GM21825 (cell line): ENCODE measurements around the gene TAS2R1.
"Not testable (repeated sequence)": the region's sequence is repeated elsewhere in the genome, so short reads cannot be mapped to it uniquely, and the experiment has no call there.

Experiments
- ATAC-seq: cut with Tn5 transposase; IDR thresholded peaks from one replicate; pipeline ENCODE4 v1.9.1; 2021; ENCODE audit warnings: mild to moderate bottlenecking, moderate library complexity; ENCODE audit not compliant: unreplicated experiment

Gene TAS2R1

GRCh38 chr5:9623661-9624060, 6.5 kb downstream of the TAS2R1 start:
- ATAC-seq: no peak

- no peak for ATAC-seq
Measured at GRCh38 chr5:9622971-9623421, 7.2 kb downstream of the TAS2R1 start.

GRCh38 chr5:9621379-9621903, 8.7 kb downstream of the TAS2R1 start:
- ATAC-seq: no peak

DNA sequence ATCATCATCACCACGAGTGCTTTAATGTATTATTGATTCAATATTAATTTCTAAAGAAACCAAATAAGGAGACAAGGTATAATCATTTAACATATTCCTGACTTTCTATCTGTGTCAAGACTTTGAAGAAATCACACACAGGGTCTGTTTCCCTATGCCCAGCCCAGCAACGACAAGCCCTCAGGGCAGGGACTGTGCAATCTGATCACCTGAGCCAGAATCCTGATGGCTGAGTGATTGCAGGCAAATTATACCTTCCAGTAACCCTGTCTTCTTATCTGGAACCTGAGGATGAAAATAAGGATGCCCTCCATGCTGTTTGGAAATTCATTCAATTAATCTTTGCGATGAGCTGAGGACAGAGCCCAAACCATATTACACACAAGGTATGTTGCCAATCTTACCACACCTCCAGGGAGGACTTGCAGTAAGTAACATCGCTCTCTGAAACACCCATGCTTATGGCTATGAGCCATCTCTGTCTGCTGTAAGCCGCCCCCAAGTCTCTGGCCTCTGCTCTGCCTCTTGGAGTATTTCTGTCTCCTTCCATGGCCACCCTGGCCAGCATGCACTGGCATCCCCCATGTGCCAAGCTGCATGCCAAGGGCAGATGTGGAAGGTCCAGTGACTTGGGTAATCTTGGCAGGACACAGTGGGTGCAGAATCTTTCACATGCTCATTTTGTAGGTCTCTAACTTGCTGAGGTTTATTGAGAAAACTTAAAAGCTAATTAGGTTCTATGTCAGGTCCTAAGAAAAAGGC, 10.6 kb downstream of the TAS2R1 start:
- no peak for ATAC-seq

DNA sequence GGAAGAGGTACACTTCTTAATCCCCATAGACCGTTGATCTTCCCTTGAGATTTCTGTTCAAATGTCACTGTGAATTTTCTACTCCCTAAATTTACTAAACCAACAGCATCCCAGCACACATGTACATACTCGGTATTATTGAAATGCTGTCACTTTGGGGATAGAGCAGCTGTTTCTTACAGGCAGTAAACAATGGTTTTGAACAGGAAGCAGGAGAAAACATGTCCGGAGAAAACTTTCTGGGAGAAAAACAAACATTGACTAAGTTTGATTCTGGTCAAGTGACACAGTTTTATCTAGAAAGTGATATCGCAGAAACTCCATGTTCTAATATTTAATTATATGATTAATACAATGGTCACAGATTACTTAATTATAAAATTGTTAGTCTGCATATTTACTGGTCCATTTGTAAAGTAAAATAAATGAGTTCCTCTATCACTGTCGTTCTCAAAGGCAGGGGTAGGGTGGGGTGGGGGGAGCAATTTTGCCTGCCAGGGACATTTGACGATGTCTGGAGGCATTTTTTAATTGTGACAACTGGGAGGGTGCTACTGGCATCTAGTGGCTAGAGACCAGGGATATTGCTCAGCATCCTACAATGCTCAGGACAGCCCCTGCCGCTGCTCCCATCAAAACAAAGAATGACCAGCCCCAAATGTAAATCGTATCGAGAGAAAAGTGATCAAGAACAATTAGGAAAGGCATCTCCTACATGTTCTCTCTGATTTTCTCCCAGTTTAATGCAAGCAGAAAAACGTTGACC, 12.2 kb downstream of the TAS2R1 start:
- ATAC-seq: no peak

- ATAC-seq: no peak
Measured at GRCh38 chr5:9617221-9617620, 12.9 kb downstream of the TAS2R1 start.

DNA sequence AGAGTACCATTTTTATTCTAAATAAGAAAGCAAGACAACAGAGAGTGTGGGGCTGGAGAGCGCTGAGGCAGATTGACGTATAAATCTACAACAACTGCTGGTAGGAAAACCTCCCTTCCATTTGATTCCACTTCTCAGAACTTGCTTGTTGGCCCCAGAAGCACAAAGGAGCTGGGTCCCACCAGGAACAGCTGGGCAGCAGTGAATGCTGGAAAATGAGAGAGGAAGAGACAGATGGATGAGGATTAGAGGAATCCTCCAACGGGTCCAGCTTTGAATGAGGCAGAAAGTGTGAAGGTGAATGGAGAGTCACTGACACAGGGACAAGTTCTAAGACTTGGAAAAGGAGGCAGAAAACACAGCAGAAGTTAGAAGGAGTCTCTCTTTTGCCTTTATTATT, 14.8 kb downstream of the TAS2R1 start:
- no peak for ATAC-seq

- no peak for ATAC-seq
Measured at GRCh38 chr5:9613360-9613759, 16.8 kb downstream of the TAS2R1 start.

- no peak for ATAC-seq
Measured at GRCh38 chr5:9610969-9611368, 19.2 kb downstream of the TAS2R1 start.

GRCh38 chr5:9610364-9610763, 19.8 kb downstream of the TAS2R1 start:
- ATAC-seq: no peak

- ATAC-seq: no peak
Measured at GRCh38 chr5:9608093-9608492, 22.1 kb downstream of the TAS2R1 start.

DNA sequence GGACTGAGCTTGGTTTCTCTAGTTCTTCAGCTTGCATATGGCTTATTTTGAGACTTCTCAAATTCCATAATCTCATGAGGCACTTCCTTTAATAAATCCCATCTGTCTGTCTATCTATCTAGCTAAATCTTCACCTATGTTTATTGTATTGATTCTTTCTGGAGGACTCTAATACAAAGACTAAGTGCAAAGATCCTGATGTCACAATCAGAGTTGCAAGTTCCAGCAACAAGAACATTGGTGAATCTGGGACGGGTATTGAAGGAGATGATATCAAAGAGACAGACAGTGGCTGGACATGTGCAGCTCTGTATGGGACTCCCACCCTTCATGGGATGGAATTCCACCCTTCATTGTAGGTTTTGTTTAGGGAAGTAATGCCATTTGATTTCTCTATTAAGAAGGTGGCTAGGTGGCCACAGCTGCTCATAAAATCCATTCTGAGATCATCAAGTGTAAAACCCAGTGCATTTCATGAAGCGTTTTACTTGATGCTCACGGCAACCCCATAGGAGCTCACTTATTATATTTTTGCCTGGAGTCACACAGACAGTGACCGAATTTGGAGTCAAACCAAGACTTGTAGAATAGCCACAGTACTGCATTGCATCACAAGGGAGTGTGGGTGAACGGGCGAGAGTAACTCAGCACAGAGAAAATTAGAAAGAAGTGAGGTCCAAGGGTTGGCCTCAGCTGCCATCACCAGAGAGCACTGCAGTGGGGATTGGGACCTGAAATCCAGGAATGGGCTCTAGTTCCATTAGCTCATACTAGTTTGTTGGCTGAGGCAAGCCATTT, 24.9 kb downstream of the TAS2R1 start:
- no peak for ATAC-seq

DNA sequence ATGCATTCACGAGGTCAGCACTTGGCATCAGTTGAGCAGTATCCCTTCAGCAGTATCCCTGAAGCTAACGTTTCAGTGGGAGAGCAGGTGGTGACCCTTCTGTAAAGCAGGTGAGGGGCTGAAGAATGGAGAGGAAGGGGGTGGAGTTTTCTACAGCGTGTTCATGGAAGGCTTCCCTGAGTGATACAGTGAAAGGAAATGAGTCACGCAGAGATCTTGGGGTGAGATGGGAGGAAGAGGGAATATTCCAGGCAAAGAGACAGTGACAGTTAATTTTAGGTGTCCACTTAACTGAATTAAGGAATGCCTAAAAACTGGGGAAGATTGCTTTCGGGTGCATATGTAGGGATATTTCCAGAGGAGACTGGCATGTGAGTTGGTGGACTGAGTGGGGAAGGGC, 25.7 kb downstream of the TAS2R1 start:
- no peak for ATAC-seq

DNA sequence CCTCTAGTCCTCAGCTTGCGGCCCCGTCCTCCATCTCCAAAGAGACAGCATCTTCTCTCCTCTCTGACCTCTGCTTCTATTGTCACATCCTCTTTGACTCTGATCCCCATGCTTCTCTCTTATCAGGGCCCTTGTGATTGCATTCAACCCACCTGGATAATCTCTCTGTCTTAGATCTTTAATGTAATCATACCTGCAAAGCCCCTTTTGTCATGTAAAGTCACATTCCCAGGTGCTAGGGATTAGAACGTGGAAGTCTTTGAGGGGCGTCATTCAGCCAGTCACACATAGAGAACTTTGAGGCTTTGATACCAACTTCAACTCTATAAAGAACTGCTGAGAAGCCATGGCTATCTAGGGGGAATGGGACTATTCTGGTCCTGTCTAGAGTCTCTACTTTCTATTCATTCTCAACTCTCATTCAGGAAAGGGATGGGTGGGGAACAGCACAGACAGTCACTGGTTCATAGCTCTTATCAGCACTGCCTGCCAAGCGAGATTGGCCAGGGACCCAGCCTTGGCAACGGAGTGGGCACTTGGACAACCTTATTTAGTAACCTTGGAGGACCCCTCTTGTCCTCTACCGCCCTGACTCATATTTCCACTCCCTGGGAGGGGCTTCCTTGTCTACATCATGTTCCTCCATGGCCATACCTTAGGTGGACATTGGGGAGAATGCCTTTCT, 29.0 kb downstream of the TAS2R1 start:
- ATAC-seq: no peak

DNA sequence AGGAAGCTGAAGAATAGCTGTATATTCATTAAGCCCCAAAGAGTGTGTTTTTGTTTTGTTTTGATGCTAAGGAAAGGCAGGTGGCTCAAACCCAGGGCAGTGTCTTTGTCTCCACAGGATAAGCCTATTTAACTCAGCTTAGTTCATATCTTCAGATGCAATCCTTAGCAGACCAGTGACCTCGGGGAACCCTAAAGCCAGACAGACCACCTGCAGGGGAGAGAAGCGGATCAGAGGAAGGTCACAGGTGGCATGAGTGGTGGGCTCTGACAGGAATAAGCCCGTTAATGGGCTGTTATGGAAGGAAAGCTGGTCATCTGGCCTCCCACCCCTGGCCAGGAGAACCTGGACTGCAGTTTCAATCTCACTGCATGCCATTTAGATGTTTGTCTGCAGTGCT, 30.8 kb downstream of the TAS2R1 start:
- ATAC-seq: no peak

DNA sequence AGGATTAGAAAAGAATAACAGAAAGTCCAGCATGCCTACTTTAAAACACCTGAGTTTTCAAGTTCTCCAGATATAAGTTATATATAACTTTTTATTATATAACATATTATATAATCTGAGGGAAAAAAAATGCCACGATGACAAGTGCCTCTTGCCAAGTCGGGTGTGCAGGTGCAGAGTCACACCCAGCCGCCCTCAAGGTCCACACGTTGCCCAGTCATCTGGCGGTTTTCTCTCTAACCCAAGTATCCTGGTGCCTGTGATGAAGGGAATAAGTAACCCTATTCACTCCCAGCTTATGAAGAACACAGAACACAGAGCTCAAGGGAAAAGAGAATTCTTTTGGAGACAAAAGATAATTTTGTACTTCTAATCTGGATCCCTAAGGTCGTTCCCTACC, 31.8 kb downstream of the TAS2R1 start:
- not testable (repeated sequence) for ATAC-seq

- not testable (repeated sequence) for ATAC-seq
Measured at GRCh38 chr5:9597322-9597721, 32.8 kb downstream of the TAS2R1 start.

DNA sequence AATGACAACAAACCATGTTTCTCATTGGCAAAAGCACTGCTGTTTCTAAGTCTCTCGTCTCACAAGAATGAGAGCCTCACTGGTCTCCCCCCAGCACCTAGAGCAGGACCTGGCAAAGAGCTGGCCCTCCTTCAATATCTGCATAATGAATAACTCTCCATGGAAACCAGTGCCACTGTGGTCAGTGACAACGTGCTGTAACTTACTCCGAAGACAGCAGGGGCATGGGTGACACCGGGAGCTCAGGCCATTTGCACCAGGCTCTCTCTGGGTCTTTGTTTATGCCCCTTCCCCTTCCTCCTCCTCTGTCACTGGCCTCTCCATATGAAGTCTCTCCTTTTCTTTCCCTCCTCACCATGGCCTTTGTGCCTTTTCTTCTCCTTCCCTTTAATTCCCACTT, 33.3 kb downstream of the TAS2R1 start:
- no peak for ATAC-seq

GRCh38 chr5:9596171-9596780, 33.9 kb downstream of the TAS2R1 start:
- ATAC-seq: no peak

DNA sequence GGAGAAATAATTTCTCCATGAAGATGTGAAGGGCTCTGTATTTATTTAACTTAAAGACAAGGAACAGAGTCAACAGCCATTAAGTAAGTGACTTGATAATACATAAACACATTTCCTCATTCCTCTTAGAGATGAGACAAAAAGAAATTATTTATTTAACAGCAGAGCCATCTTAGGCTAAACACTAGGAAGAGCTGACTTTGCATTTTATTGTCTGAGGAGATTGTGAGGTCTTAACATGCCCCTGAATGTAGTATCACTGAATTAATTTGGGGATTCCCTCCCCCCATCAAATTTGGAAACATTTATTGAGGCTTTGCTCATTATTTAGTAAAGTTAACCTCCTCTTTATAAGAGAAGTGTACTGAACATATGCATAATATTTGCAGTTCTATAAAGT, 35.2 kb downstream of the TAS2R1 start:
- ATAC-seq: no peak
